Naive thymus-derived CD4-positive, alpha-beta T cell (primary cell): Measurements from ENCODE around the gene PRPF40A. TPM values are rescaled to one million over a fixed set of nuclear protein-coding genes. Genes with fewer than 3 reads are reported as not detected.

Source experiments
- ATAC-seq: fragments of 150-1000 bp; cut with Tn5 transposase; 2 replicates; pipeline ENCODE4 v1.10.0; 2021; ENCODE audit warnings: mild to moderate bottlenecking, moderate library complexity
- CTCF ChIA-PET: fragments of 350-600 bp; sonication (Branson Sonifier 250); formaldehyde crosslinking; loops from one replicate; lab custom pipeline; 2021; ENCODE audit warnings: antibody characterized with exemption; lab: Charles Lee
- POLR2A ChIA-PET: fragments of 350-600 bp; sonication (Branson Sonifier 250); formaldehyde crosslinking; loops from one replicate; lab custom pipeline; 2021; ENCODE audit warnings: antibody characterized with exemption, inconsistent platforms; lab: Charles Lee
- DNase-seq, 9 donors: peaks; one replicate each; pipeline versions ENCODE4 v3.0.0 to v3.0.0-alpha.2; 2020 to 2022; ENCODE audit warnings: mixed read lengths in 1 of 9
- H3K27ac ChIP-seq: one replicate; pipeline ENCODE4 v1.7.0; 2013; ENCODE audit warnings: mild to moderate bottlenecking, low read depth, low read length, moderate library complexity
- H3K27me3 ChIP-seq, 2 donors: one replicate each; pipeline ENCODE4 v1.7.0; 2013; ENCODE audit warnings: low read length in 2 of 2, mild to moderate bottlenecking in 2 of 2, moderate library complexity in 2 of 2; ENCODE audit not compliant: control insufficient read depth in 2 of 2, insufficient read depth in 2 of 2
- H3K36me3 ChIP-seq, 3 experiments: 1 replicate in 2 of 3; 2 replicates in 1 of 3; pipeline ENCODE4 v1.7.0; 2013; ENCODE audit warnings: low read length in 3 of 3, mild to moderate bottlenecking in 3 of 3, moderate library complexity in 1 of 3; ENCODE audit not compliant: insufficient read depth in 3 of 3, control insufficient read depth in 2 of 3
- H3K4me1 ChIP-seq, 2 donors: one replicate each; pipeline ENCODE4 v1.7.0; 2013; ENCODE audit warnings: low read length in 2 of 2, mild to moderate bottlenecking in 2 of 2, moderate library complexity in 1 of 2; ENCODE audit not compliant: control insufficient read depth in 2 of 2, insufficient read depth in 2 of 2
- H3K4me3 ChIP-seq: 2 replicates; pipeline ENCODE4 v1.7.0; 2013; ENCODE audit warnings: mild to moderate bottlenecking, low read length
- H3K9me3 ChIP-seq, 3 experiments: 1 replicate in 2 of 3; 2 replicates in 1 of 3; pipeline ENCODE4 v1.7.0; 2013; ENCODE audit warnings: low read length in 3 of 3; ENCODE audit not compliant: control insufficient read depth in 2 of 3
- H3K27ac Mint-ChIP-seq, 9 donors: one replicate each; pipeline ENCODE4 v1.8.0; 2020 to 2022; ENCODE audit warnings: mixed read lengths in 9 of 9, mild to moderate bottlenecking in 8 of 9, moderate library complexity in 5 of 9, inconsistent platforms in 2 of 9
- H3K27me3 Mint-ChIP-seq, 5 donors: one replicate each; pipeline ENCODE4 v1.8.0; 2021 to 2022; ENCODE audit warnings: mixed read lengths in 5 of 5, mild to moderate bottlenecking in 1 of 5
- H3K36me3 Mint-ChIP-seq, 5 donors: one replicate each; pipeline ENCODE4 v1.8.0; 2020 to 2022; ENCODE audit warnings: mixed read lengths in 5 of 5, mild to moderate bottlenecking in 3 of 5, inconsistent platforms in 1 of 5
- H3K4me1 Mint-ChIP-seq, 7 donors: one replicate each; pipeline ENCODE4 v1.8.0; 2020 to 2022; ENCODE audit warnings: mixed read lengths in 7 of 7, mild to moderate bottlenecking in 3 of 7, inconsistent platforms in 1 of 7
- H3K4me3 Mint-ChIP-seq, 10 donors: one replicate each; pipeline ENCODE4 v1.8.0; 2020 to 2022; ENCODE audit warnings: mild to moderate bottlenecking in 10 of 10, mixed read lengths in 10 of 10, moderate library complexity in 6 of 10, inconsistent platforms in 2 of 10
- H3K9me3 Mint-ChIP-seq, 11 donors: one replicate each; pipeline ENCODE4 v1.8.0; 2020 to 2022; ENCODE audit warnings: mixed read lengths in 11 of 11, mild to moderate bottlenecking in 4 of 11, inconsistent platforms in 1 of 11, moderate library complexity in 1 of 11
- intact Hi-C, 2 donors: fragments of 100-400 bp; cut with micrococcal nuclease; formaldehyde crosslinking; loops; one replicate each; pipeline ENCODE4 v1.15.1; 2023
- polyA plus RNA-seq, 2 donors: library from polyadenylated mRNA; unstranded; fragments of 300-500 nt; fragmentation: Illumina TruSeq; gene quantifications; one replicate each; pipeline ENCODE4 v1.2.3, GENCODE V29; 2021
- total RNA-seq, 6 experiments: library from RNA in 5 of 6; stranded (reverse) in 5 of 6; gene quantifications; 1 replicate in 5 of 6; 2 replicates in 1 of 6; pipeline ENCODE4 v1.2.3 and lab custom pipeline; 2021 to 2026

Gene PRPF40A
- total and polyA plus RNA-seq, 7 experiments from 2014 or later: 104 to 126 (median 116) TPM

- Mint-ChIP-seq H3K27ac (peak overlapping the region in 5 of 9 donors; percentile 10 to 70 (median 19)), H3K4me3 (no peak overlapping the region), H3K4me1 (peaks cover 0 to 4% (median 0%) of the 10 kb centered on the region in 7 donors), H3K9me3 (no peaks in the 10 kb centered on the region), H3K27me3 (no peaks in the 10 kb centered on the region), H3K36me3 (peaks cover 4 to 42% (median 19%) of the 10 kb centered on the region in 5 donors)
- no peak for ATAC-seq
- H3K4me3 ChIP-seq: no peak overlapping the region
- H3K27ac ChIP-seq: no peak overlapping the region
- H3K27me3 ChIP-seq: no peaks in the 10 kb centered on the region
- no peak for DNase-seq
- H3K4me1 ChIP-seq: no peaks in the 10 kb centered on the region
- POLR2A ChIA-PET: no interaction called here
- H3K9me3 ChIP-seq: no peaks in the 10 kb centered on the region
- CTCF ChIA-PET: no interaction called here
- intact Hi-C loops: loop anchor here (5.0 to 10.0 kb wide), 3 partner anchors 35 to 480 kb away; partner anchors contain the start of genes ARL6IP6 (in 1 of the 2), PRPF40A (in 1 of the 2) and STAM2 (in 1 of the 2)
- peaks cover 17 to 74% (median 53%) of the 10 kb centered on the region in 3 experiments for H3K36me3 ChIP-seq
Observed at GRCh38 chr2:152657043-152657442, 60.2 kb downstream of the PRPF40A start.

- Mint-ChIP-seq H3K27me3 (no peaks in the 10 kb centered on the region), H3K27ac (peak overlapping the region in 2 of 9 donors; percentile 11 to 36), H3K4me3 (no peak overlapping the region), H3K36me3 (peaks cover 4 to 45% (median 18%) of the 10 kb centered on the region in 5 donors), H3K9me3 (no peaks in the 10 kb centered on the region), H3K4me1 (peaks cover 0 to 4% (median 0%) of the 10 kb centered on the region in 7 donors)
- Histone ChIP-seq H3K27ac (no peak overlapping the region), H3K27me3 (no peaks in the 10 kb centered on the region), H3K4me1 (no peaks in the 10 kb centered on the region), H3K36me3 (peaks cover 13 to 62% (median 49%) of the 10 kb centered on the region in 3 experiments), H3K4me3 (no peak overlapping the region), H3K9me3 (no peaks in the 10 kb centered on the region)
- DNase-seq (no peak), ATAC-seq (no peak)
- CTCF ChIA-PET: no interaction called here
- intact Hi-C loops: loop anchor here (2.0 to 10.0 kb wide), 4 partner anchors 15 to 479 kb away; partner anchors contain the start of genes ARL6IP6 (in 1 of the 2), PRPF40A (in 1 of the 2) and STAM2 (in 1 of the 2)
- POLR2A ChIA-PET: no interaction called here
Observed at GRCh38 chr2:152655880-152656279, 61.4 kb downstream of the PRPF40A start.

GRCh38 chr2:152651834-152652233 lies 65.4 kb downstream of the PRPF40A start:
- intact Hi-C loops: loop anchor here in 1 of 2 donors (10.0 kb wide), 1 partner anchor 63 kb away; the partner anchor contains the start of genes ARL6IP6 and PRPF40A
- ChIA-PET CTCF (no interaction called here), POLR2A (no interaction called here)
- no peak overlapping the region for H3K4me3 ChIP-seq
- H3K36me3 Mint-ChIP-seq: peaks cover 0 to 19% (median 4%) of the 10 kb centered on the region in 5 donors
- no peak overlapping the region for H3K27ac ChIP-seq
- no peaks in the 10 kb centered on the region for H3K27me3 ChIP-seq
- peaks cover 3 to 25% (median 19%) of the 10 kb centered on the region in 3 experiments for H3K36me3 ChIP-seq
- no peaks in the 10 kb centered on the region for H3K27me3 Mint-ChIP-seq
- no peaks in the 10 kb centered on the region for H3K9me3 ChIP-seq
- ATAC-seq (no peak), DNase-seq (no peak)
- H3K27ac Mint-ChIP-seq: peak overlapping the region in 4 of 9 donors; percentile 17 to 47 (median 20)
- no peak overlapping the region for H3K4me3 Mint-ChIP-seq
- no peaks in the 10 kb centered on the region for H3K4me1 ChIP-seq
- H3K9me3 Mint-ChIP-seq: no peaks in the 10 kb centered on the region
- peaks cover 0 to 1% (median 0%) of the 10 kb centered on the region in 7 donors for H3K4me1 Mint-ChIP-seq

- intact Hi-C loops: loop anchor here in 1 of 2 donors (10.0 kb wide), 1 partner anchor 64 kb away; the partner anchor contains the start of genes ARL6IP6 and PRPF40A
Observed at GRCh38 chr2:152650768-152651371, 66.4 kb downstream of the PRPF40A start.

GRCh38 chr2:152649997-152650396 lies 67.3 kb downstream of the PRPF40A start:
- no peak overlapping the region for H3K27ac ChIP-seq
- H3K9me3 ChIP-seq: no peaks in the 10 kb centered on the region
- no peak for ATAC-seq
- no peaks in the 10 kb centered on the region for H3K4me1 ChIP-seq
- intact Hi-C loops: loop anchor here in 1 of 2 donors (10.0 kb wide), 1 partner anchor 65 kb away; the partner anchor contains the start of genes ARL6IP6 and PRPF40A
- ChIA-PET CTCF (no interaction called here), POLR2A (no interaction called here)
- no peaks in the 10 kb centered on the region for H3K27me3 ChIP-seq
- peaks cover 0 to 10% (median 0%) of the 10 kb centered on the region in 5 donors for H3K36me3 Mint-ChIP-seq
- H3K4me3 ChIP-seq: no peak overlapping the region
- H3K27me3 Mint-ChIP-seq: no peaks in the 10 kb centered on the region
- no peak for DNase-seq
- H3K27ac Mint-ChIP-seq: peak overlapping the region in 1 of 9 donors; percentile 6
- peaks cover 3 to 11% (median 5%) of the 10 kb centered on the region in 3 experiments for H3K36me3 ChIP-seq
- no peaks in the 10 kb centered on the region for H3K9me3 Mint-ChIP-seq
- no peak overlapping the region for H3K4me3 Mint-ChIP-seq
- peaks cover 0 to 5% (median 0%) of the 10 kb centered on the region in 7 donors for H3K4me1 Mint-ChIP-seq

More at GRCh38 chr2:152650768-152651371, 66.4 kb downstream of the PRPF40A start:
- DNase-seq (no peak), ATAC-seq (no peak)
- H3K4me1 ChIP-seq: no peaks in the 10 kb centered on the region
- Mint-ChIP-seq H3K27me3 (no peaks in the 10 kb centered on the region), H3K4me1 (no peaks in the 10 kb centered on the region), H3K27ac (peak overlapping the region in 3 of 9 donors; percentile 5 to 62 (median 26)), H3K4me3 (no peak overlapping the region), H3K36me3 (peaks cover 0 to 13% (median 0%) of the 10 kb centered on the region in 5 donors), H3K9me3 (no peaks in the 10 kb centered on the region)
- no peak overlapping the region for H3K4me3 ChIP-seq
- ChIA-PET CTCF (no interaction called here), POLR2A (no interaction called here)
- no peaks in the 10 kb centered on the region for H3K9me3 ChIP-seq
- no peak overlapping the region for H3K27ac ChIP-seq
- H3K27me3 ChIP-seq: no peaks in the 10 kb centered on the region
- H3K36me3 ChIP-seq: peaks cover 3 to 15% (median 9%) of the 10 kb centered on the region in 3 experiments

GRCh38 chr2:152648336-152648735 lies 68.9 kb downstream of the PRPF40A start:
- Histone ChIP-seq H3K27ac (peak overlapping the region; percentile 31), H3K9me3 (no peaks in the 10 kb centered on the region), H3K4me3 (no peak overlapping the region), H3K36me3 (no peaks in the 10 kb centered on the region), H3K27me3 (no peaks in the 10 kb centered on the region), H3K4me1 (no peaks in the 10 kb centered on the region)
- H3K27ac Mint-ChIP-seq: peak overlapping the region in 5 of 9 donors; percentile 11 to 78 (median 54)
- no peak overlapping the region for H3K4me3 Mint-ChIP-seq
- ATAC-seq (no peak), DNase-seq (no peak)
- ChIA-PET CTCF (no interaction called here), POLR2A (no interaction called here)
- H3K9me3 Mint-ChIP-seq: no peaks in the 10 kb centered on the region
- intact Hi-C loops: no loop called here
- H3K27me3 Mint-ChIP-seq: no peaks in the 10 kb centered on the region
- peaks cover 0 to 8% (median 0%) of the 10 kb centered on the region in 5 donors for H3K36me3 Mint-ChIP-seq
- peaks cover 0 to 5% (median 0%) of the 10 kb centered on the region in 7 donors for H3K4me1 Mint-ChIP-seq
